GM19467 (cell line): ENCODE measurements around the gene ITCH.
"Not testable (repeated sequence)": the region's sequence is repeated elsewhere in the genome, so short reads cannot be mapped to it uniquely, and the experiment has no call there.

ENCODE experiments used
- ATAC-seq: cut with Tn5 transposase; IDR thresholded peaks from one replicate; pipeline ENCODE4 v1.9.1; 2021; ENCODE audit warnings: mild to moderate bottlenecking, moderate library complexity; ENCODE audit not compliant: unreplicated experiment

Gene ITCH

DNA sequence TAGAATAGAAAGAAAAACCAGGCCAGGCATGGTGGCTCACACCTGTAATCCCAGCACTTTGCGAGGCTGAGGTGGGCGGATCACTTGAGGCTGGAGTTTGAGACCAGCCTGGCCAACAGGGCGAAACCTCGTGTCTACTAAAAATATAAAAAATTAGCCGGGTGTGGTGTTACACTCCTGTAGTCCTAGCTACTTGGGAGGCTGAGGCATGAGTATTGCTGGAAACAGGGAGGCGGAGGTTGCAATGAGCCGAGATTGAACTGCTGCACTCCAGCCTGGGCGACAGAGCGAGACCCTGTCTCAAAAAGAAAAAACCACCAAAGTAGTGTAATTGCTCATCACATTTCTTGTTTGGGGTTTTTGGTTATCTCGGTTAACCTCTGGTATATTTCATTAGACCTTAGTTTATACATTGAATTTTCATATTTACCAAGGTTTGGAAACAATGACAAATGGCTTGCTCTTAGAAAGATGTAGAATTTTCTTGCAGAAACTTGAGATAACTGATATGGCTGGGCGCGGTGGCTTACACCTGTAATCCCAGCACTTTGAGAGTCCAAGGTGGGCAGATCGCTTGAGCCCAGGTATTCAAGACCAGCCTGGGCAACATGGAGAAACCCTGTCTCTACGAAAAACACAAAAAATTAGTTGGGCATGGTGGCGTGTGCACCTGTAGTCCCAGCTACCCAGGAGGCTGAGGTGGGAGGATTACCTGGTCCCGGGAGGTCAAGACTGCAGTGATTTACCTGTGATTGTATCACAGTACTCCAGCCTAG lies 14.2 kb downstream of the ITCH start:
- ATAC-seq = peak; percentile 73

GRCh38 chr20:34382174-34382573 lies 19.1 kb downstream of the ITCH start:
- ATAC-seq = no peak

GRCh38 chr20:34382877-34383455 lies 19.9 kb downstream of the ITCH start:
- not testable (repeated sequence) for ATAC-seq

DNA sequence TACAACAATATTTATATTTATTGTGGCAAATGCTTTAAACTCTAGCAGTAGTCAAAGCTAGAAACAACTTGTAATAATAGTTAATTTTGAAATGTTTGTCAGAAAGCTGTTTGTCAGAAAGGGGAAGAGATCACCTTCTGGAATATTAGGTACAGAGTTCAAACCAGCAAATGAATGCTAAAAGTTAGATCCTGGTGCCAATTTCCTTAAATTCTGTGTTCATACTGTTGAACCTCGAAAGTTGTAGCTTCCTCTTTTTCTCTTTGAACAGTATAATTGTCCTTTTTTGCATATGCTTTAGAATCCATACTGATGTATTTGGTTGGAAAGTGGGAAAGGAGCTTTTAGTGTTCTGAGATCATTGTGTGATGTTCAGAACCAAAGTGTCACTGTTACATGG lies 22.4 kb downstream of the ITCH start:
- ATAC-seq = no peak

- ATAC-seq = no peak
Observed at GRCh38 chr20:34388000-34388399, 24.9 kb downstream of the ITCH start.

DNA sequence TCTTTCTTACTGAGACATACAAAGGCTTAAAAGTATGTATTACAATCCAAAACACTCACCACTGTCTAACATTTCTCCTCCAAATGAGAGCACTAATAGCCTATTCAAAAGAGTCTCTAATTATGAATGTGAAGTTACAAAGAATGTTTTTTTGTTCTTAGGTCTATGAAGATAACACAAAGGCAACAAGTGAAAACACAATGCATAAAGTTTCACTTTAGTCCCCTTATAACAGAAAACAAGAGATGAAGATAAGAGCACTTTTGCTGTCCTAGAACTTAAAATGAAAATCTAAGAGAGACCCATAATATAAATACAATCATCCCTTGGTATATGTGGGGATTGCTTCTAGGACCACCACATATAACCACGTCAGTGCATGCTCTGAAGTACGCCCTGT lies 25.6 kb downstream of the ITCH start:
- ATAC-seq = no peak

- no peak for ATAC-seq
Observed at GRCh38 chr20:34389206-34389953, 26.3 kb downstream of the ITCH start.

DNA sequence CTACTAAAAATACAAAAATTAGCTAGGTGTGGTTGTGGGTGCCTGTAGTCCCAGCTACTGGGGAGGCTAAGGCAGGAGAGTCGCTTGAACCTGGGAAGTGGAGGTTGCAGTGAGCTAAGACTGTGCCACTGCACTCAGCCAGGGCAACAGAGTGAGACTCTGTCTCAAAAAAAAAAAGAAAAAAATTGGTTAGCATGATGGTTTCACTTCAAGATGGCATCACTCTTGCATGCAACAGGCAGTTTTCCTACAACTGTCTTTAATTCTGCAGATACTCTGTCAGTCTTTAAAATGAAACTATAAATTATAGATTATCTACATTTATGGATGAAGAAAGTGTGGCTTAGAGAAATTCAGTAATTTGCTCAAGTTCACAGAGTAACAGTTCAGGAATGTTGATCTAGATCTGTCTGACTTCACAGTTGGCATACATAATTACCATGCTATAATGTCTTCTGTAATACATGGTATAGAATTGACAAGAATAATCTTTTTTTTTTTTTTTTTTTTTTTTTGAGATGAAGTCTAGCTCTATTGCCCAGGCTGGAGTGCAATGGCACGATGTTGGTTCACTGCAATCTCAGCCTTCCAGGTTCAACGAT lies 27.0 kb downstream of the ITCH start:
- ATAC-seq = no peak

- no peak for ATAC-seq
Observed at GRCh38 chr20:34396408-34396807, 33.3 kb downstream of the ITCH start.

- no peak for ATAC-seq
Observed at GRCh38 chr20:34397096-34397495, 34.0 kb downstream of the ITCH start.

- ATAC-seq = not testable (repeated sequence)
Observed at GRCh38 chr20:34400776-34401175, 37.7 kb downstream of the ITCH start.

- ATAC-seq = no peak
Observed at GRCh38 chr20:34401741-34402455, 38.8 kb downstream of the ITCH start.

- no peak for ATAC-seq
Observed at GRCh38 chr20:34402461-34402860, 39.4 kb downstream of the ITCH start.

GRCh38 chr20:34403063-34403827 lies 40.2 kb downstream of the ITCH start:
- no peak for ATAC-seq

DNA sequence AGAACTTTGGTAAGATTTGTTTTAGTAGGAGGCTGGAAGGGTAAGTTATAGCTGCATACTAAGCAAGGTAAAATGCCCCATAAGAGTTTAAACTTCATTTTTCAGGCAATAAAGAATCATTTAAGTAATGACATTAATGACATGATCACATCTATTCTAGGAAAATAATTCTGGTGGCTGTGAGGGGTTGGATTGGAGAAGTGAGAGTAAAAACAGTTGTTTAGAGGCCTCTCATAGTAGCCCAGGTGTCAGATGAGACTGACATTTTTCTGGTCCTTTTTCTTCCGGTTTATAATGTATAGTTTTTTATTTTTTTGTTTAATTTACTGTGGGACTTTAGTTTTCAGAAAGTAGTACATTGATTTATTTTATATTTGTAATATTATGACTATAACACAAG lies 40.8 kb downstream of the ITCH start:
- ATAC-seq = no peak

DNA sequence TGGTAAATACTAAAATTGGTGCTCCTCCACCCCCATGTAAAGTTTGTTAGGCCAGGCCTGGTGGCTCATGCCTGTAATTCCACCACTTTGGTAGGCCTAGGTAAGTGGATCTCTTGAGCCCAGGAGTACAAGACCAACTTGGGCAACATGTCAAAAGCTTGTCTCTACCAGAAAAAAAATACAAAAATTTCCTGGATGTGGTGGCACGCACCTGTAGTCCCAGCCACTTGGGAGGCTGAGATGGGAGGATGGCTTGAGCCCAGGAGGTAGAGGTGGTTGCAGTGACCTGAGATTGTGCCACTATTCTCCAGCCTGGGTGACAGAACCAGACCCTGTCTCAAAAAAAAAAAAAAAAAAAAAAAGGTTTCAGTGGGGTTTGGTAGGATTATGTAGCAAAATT lies 41.7 kb downstream of the ITCH start:
- ATAC-seq = no peak

GRCh38 chr20:34405247-34405651 lies 42.2 kb downstream of the ITCH start:
- not testable (repeated sequence) for ATAC-seq

GRCh38 chr20:34405942-34406341 lies 42.9 kb downstream of the ITCH start:
- ATAC-seq = not testable (repeated sequence)

DNA sequence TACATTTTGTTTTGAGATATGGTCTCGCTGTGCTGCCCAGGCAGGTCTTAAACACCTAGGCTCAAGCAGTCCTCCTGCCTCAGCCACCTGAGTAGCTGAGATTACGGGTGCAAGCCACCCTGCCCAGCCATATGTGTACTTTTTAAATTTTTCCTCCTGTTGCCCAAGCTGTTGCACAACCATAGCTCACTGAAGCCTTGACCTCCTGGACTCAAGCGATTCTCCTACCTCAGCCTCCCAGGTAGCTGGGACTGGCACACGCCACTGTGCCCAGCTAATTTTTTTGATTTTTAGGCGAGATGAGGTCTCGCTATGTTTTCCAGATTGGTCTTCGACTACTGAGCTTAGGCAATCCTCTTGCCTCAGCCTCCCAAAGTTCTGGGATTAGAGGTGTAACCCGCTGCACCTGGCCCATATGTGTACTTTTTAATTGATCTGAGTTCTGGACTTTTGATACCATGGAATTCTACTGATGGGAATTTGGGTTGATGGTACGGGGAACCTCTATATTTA lies 44.9 kb downstream of the ITCH start:
- ATAC-seq = no peak

- no peak for ATAC-seq
Observed at GRCh38 chr20:34410336-34410735, 47.3 kb downstream of the ITCH start.
